NCI-H2081 treated with DMSO at 0.1 percent for 48 hours (cell line): ENCODE measurements around the gene ADGRG6.
"Not testable (repeated sequence)": the region's sequence is repeated elsewhere in the genome, so short reads cannot be mapped to it uniquely, and the experiment has no call there.

Experiments
- DNase-seq: peaks from one replicate; lab custom pipeline; 2025; lab: John Stamatoyannopoulos, UW

ADGRG6 gene

DNA sequence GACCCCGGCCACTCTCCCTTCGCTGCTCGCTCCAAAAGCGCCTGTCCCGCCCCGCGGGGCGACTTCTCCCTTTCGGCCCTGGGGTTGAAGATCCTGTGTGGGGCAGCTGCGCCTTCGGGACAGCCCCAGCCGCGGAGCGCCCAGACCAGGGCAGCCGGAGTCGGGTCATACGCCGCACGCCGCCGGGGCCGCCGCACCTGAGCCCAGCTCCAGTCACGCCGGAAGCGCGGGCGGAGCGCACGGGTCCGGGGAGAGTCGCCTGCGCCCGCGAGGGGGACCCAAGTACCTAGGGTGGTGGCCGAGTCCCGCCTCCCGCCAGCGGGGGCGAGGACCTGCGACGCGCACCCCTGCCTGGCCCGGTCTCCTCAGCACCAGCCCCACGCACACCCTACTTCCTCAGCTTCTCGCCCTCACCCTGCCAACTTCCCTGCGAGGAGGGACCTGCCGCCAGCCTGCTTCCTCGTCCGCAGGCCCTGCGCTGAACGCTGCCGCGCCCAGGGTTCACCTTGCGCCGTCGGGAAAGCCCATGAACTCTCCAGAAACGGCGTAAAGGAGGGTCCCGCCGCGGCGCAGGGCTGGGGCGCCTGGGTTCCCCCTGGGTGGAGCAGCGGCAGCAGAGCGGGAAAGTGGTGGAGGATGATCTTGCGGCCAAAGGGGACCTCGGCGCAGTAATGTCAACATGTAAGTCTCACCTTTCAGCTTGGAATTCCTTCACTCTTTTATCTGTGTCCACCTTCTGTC, at the start of gene ADGRG6:
ADGRG6 (plus strand) TSS at position 357 of the 741 bp plus-strand sequence; CDS start at position 680, 323 bp downstream.
- DNase-seq, result no peak

DNA sequence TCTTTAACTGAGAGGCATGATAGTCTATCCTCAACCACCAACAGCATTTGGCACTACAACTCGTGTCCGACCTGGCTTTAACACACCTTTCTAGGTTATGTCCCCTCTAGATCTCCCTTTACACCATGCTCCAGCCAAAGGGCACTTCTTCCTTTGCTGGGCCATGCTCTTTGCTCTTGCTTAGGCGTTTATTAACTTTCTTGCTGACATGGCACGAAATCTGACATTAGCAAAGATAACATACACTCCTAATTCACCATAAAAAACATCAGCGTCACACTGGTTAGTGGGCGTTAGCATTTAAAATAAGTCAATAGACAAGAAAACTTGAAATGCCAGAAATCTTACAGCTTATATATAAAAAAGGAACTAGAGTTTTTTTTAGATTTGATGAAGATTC, 47.3 kb upstream of the ADGRG6 start:
- DNase-seq, result no peak

DNA sequence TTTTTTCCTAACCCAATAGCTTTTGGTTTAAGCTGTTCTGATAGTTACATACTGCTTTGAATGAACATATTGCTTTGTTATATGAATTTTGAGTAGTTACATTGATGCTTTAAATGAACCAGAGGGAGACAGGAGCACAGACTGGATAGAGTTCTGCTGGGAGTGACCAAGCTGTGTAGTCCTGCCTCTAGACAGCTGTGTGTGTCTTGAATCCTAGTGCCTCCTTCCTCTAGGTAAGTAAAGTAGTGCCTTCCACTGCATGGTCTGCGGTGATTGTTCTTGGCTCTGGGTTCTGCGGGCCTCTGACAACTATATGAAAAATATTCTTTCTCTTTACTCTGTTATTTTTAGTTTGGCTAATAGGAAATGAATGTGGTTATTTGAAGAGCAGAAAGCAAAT, 46.0 kb upstream of the ADGRG6 start:
- no peak for DNase-seq

DNA sequence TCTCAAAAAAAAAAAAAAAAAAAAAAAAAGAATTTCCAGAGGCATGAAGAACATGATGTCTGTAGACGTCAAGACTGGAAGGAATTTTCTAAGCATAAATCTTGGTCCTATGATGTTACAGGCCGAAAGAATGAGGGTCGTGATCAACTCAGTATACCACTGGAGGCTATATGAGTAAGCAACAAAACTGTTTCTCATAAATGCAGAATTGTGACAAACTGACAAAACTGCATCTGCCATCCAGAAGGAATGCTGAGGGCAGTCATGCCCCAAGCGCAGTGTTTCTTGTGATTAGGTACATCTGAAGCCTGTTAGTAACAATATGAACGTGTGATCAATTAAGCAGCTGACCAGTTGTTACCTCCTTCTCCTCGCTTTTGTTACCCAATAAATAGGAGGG, 43.5 kb upstream of the ADGRG6 start:
- no peak for DNase-seq

DNA sequence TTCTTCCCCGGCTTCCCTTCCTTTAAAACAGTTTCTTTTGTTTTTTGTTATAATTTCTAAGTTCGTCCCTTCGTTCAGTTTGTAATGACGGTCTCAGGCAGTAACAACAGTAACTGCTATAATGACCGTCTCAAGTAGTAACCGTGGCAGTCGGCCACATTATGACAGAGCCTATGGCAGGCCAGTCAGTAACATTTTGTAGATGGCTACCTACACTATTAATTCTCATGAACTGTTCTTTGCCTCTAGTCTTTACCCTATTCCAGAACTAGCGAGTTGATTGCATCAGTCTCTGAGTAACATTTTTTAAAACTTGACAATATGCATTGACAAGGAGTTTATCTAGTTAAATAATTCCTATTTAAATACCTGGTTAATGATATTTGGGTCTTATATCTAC, 43.0 kb upstream of the ADGRG6 start:
- DNase-seq, result no peak

DNA sequence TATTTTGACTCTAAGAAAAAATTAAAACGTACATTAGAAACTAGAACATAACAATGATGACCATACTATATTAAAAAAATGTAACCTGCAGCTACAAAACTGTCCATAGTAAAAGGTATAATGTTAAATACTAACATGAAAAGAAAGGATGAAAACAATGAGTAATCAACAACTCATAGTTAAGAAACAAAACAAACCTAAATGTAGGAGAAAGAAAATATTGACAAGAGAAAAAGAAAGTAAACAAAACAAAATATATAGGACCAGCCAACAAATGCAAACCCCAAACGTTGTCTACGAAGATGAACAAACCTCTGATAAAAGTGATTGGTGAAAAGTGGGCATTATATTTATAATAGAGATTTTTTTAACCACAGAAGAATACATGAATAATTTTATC, 41.1 kb upstream of the ADGRG6 start:
- no peak for DNase-seq

DNA sequence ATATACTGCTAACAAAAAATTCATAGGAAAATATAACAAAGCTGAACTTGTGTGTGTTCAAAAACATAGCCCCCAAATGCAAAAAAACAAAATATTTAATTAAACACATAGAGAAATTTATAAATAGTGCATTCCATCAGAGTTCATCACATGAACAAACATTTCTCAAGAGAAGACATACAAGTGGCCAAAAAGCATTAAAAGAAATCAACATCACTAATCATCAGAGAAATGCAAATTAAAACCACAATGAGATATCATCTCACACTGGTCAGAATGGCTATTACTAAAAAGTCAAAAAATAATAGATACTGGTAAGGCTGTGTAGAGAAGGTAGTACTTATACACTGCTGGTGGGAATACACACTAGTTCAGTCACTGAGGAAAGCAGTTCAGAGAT, 39.6 kb upstream of the ADGRG6 start:
- DNase-seq, result no peak

DNA sequence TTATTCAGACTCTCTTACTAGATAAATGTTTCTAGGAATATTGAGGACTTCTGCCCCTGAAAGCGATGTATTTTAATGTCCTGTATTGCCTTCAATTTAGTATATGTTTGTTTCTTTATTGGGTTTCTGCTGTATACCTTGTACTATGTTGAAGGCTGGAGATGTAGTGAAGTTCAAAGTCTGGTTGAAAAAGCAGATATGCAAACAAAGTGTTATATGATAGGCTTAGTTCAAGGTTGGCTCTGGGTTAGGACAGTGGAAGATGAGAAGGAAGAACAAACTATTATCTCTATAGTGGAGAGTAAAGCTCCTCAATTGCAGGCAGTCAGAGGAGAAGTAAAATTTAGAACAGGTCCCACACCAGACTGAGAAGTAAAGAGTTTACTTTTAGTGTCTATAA, 36.3 kb upstream of the ADGRG6 start:
- DNase-seq, result no peak

DNA sequence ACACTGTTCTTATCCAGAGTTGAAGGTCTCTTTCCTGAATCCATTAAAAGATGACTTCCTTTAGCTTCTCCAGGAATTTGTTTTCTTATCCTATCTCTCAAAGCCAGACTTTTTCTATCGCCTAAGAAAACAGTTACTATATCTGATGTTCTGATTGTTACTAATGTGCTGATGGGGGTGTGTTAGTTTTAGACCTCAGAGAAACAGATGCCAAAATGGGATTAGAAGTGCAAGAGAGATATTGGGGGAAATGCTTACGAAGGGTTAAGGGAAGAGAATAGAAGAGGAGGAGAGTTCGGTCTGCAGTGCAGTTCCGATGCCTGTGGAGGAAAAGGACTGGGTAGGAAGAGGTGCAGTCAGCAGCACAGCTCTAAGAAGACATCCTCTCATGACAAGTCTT, 35.7 kb upstream of the ADGRG6 start:
- no peak for DNase-seq

DNA sequence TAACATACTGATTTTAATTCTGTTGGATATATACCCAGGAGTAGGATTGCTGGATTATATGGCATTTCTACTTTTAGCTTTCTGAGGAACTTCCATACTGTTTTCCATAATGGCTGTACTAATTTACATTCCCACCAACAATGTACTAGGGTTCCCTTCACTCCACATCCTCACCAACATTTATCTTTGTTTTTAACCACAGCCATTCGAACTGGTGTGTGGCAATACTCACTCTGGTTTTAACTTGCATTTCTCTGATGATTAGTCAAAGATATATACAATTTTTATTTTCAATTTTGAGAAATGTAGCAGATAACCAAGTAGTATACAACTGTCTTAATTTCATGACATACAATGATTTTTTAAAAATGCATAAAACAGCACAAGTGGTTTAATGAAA, 30.3 kb upstream of the ADGRG6 start:
- no peak for DNase-seq

DNA sequence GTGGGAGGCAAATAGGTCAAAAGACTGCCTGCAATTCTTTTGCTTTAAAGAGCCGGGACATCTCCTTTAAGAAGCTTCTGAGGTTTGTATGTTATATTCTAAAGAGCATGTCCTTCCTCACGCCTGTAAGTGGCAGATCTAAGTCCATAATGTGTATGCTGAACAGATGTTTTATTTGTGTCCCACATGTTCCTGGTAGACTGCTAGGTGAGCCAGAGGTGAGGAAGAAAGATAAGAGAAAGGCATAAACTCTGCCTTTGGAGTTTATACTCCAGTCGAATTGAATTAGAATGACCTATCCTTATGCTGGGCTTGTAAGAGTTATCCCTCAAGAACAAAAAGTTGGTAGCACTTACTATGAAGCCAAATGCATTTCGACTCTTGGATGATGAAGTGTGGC, 27.2 kb upstream of the ADGRG6 start:
- DNase-seq, result no peak

DNA sequence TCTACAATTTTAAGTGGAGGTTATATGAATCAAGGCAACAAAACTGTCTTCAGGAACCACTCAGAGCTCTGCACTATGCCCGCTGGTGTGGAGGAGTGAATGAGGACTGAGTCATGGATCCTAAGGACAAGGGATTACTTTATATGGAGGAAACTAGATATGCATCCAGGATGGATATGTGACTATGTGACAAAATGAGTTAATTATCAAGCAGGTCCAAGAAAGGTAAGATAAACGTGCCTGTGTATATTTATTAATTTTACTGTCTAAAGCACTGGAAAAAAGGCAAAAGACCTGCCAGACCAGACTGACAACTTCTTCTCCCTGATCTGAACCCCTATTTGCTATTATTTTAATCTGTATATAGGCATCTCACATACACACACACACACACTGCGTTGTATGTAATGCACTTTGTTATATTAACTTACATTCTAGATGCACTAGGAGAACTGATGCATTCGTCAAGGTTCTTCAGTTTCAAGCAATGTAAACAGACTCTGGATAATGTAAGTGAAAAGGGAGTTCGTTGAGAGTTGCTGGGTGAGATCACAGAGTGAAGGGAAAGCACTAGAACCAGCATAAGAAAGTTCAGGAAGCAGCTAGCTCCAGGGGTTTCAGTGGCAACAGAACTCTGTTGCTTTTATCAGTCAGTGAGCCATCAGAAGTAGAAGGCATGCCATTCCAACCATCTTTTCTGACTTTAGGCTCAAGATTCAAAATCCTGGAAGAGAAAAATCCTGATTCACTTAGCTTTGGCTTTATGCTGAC, 26.4 kb upstream of the ADGRG6 start:
- DNase-seq, result no peak

DNA sequence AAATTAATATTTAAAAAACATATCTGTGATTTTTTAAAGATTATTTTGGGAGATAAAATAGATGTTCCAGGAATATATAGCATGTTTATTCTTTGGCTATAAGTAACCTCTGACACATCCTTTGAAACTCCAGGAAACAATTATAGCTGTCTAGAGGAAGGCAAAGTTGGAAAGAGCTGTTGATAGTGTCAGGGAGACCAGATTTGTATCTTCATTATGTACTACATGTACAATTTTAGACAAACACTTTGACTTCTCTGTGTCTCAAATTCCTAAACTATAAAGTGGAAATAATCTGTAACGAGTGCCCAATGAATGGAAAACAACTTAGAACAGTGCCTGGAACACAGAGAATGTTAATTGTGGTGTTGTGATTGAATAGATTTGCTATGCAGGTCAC, 25.6 kb upstream of the ADGRG6 start:
- no peak for DNase-seq

DNA sequence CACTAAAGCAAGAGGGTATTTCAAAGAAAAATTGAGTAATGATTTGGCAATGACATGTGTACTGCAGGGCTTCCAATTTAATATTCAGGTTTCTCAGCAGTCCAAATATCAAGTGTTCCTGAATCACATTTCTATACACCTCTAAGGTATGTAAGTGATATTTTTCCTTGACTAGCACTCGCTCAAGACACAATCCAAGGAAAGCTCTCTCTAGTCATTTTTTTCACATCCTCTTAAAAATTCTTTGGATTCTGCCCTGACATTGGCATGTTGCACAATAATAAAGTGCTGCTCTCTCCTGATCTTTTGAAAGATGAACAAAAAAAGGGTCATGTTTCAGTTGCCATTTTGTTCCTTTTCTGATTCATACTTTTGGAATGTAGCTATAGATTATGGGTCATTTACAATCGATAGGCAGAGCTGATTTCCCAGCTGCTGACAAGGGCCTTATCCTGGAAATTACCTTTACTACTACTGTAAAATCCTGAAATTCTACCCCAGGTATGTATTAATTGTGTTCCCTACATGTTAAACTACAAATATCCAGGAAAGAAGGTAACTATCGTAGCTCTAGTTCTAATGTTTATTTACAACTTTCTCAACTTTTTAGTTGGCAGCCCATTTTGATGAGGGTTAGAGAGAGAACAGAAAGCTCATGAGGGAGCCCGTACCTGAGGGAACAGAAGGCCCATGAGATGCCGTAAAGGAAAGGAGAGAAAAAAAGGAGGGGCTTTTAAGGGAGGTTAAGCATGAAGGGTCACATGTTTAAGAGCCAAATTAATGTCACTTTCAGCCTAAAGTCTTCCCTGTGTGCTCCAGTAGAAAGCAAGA, 22.2 kb upstream of the ADGRG6 start:
- DNase-seq, result no peak

DNA sequence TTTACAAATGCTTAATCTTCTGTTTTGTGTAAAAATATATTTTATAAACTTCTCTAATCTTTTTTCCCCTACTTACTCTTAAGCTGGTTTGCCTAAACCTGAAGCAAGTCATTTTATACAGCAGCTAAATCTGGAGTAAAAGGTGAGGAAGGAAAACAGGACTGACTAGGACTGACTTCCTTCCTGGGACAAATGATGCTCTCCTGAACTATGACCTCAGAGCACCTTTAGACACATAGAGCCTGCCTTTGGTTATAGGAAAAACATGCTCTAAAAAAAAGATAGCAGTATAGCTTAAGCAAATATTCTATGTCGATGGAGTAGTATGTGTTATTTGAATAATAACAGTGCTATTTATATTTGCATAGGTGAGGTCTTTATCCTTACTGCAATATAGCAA, 21.5 kb upstream of the ADGRG6 start:
- no peak for DNase-seq

DNA sequence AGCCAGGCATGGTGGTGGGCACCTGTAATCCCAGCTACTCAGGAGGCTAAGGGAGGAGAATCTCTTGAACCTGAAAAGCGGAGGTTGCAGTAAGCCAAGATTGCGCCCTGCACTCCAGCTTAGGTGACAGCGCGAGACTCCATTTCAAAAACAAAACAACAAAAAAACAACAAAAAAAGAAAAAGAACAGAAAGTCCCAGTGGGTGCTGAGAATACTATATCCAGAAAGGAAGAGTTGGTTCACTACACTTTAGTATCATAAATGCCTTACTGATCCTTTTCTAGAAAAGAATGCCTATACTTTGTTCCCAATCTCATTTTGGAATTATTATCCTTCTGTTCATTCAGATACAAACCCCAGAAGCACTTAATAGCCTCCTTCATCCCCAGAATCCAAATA, 20.9 kb upstream of the ADGRG6 start:
- no peak for DNase-seq

DNA sequence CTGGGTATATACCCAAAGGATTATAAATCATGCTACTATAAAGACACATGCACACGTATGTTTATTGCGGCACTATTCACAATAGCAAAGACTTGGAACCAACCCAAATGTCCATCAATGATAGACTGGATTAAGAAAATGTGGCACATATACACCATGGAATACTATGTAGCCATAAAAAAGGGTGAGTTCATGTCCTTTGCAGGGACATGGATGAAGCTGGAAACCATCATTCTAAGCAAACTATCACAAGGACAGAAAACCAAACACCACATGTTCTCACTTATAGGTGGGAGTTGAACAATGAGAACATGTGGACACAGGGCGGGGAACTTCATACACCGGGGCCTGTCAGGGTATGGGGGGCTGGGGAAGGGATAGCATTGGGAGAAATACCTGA, 18.7 kb upstream of the ADGRG6 start:
- DNase-seq, result not testable (repeated sequence)

DNA sequence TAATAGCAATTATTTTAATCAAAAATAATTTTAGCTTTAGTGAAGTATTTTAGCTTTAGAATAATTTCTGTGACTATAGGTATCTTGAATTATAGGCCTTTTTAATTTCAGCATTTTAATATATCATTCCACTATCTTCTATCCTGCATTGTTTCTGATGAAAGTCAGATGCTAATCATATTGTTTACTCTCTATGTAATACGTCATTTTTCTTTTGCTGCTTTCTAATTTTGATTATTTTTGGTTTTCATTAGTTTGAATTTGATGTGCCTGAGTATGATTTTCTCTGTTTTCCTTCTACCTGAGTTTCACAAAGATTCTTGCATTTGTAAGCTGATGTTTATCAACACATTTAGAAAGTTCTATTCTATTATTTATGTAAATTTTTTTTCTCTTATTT, 17.4 kb upstream of the ADGRG6 start:
- DNase-seq, result no peak

DNA sequence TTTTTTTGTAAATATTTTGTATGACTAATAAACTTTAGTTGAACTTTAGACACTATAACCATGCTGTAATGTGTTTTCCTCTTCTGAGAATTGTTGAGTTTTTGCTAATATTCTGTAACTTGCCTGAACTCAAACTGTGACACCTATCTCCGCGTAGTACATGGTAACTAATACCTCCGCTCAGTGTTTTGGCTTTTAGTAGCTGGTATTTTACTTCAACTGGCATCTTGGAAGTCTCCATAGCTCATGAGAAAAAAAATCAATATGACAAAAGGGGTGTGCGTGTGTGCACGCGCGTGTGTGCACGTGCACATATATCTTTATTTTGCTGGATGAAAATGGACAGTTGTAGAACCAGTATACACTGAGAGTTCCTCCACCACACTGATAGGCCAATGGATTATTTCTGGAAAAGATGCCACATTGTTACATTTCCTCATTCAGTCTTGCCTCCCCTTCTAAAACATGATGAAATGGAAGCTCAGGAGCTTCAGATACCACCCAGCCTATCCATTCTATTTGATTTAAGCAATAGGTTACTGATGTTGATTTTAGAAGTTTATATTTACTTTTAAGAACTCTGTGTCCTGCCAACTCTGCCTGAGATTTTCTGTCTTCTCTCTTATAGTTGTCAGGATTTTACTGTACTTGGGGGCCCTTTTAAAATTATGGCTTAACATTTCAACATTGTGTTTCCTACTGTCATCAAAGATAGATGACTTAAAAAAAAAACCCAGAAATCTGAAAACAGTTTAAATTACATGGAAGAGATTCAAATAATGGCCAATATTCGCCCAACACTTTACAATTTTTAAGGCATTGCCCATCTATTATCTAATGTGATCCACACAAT, 16.3 kb upstream of the ADGRG6 start:
- no peak for DNase-seq

DNA sequence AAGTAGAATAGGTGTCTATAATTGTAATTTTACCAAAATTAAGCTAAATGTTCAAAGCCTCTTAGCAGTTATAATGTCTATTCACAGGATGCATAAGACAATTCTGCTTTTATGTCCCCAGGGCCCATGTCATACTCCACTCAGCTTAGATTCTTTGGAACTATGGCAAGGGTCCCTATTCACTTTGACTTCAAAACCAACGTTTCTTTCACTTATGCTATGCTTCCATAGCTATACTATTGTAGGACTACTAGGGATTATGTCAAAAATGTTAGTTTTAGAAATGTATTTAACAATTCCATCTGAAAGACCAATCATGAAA, 15.8 kb upstream of the ADGRG6 start:
- no peak for DNase-seq

DNA sequence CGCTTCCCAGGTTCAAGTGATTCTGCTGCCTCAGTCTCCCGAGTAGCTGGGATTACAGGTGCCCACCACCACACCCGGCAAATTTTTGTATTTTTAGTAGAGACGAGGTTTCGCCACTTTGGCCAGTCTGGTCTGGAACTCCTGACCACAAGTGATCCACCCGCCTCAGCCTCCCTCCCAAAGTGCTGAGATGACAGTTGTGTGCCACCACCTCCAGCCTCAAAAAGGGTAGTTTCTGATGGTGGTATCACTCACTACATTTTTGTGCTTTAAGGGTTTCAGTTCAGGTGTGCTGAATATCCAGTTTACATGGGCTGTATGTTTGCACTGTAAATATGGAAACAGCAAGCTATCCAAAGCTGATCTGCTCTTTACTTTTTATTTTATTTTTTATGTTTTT, 12.1 kb upstream of the ADGRG6 start:
- no peak for DNase-seq

DNA sequence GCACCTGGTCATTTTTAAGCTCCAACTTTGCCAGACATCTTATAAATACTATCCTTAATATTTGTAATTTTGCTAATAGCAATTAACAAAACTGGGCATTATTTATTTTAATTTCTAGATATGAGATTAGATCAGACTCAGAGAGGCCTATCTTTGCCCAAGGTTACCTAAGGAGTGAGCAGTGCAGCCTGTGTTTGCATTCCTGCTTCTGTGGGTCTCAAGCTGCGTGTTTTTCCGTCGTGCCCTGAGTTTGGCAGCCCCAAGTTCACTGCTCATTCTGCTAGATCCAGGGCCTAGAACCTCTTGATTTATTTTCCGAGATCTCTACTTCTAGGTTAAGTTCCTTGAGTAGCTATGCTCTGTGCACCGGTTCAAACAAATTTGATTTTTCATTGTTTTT, 11.0 kb upstream of the ADGRG6 start:
- DNase-seq, result no peak
